Loucy (cell line): ENCODE results near the gene TRABD2B.

Source experiments
- EZH2phosphoT487 ChIP-seq: fragments of 200-600 bp; IDR thresholded peaks from 2 replicates; pipeline ENCODE4 v1.6.1; 2018; ENCODE audit warnings: antibody characterized with exemption, mild to moderate bottlenecking, moderate library complexity, borderline replicate concordance
- TF ChIP-seq, protein P1 (sequence below): fragments of 200-600 bp; sonication (generic); conservative IDR thresholded peaks from 2 replicates; pipeline ENCODE4 v1.5.1; 2014; ENCODE audit warnings: mild to moderate bottlenecking, antibody characterized with exemption, low read length

DNA sequence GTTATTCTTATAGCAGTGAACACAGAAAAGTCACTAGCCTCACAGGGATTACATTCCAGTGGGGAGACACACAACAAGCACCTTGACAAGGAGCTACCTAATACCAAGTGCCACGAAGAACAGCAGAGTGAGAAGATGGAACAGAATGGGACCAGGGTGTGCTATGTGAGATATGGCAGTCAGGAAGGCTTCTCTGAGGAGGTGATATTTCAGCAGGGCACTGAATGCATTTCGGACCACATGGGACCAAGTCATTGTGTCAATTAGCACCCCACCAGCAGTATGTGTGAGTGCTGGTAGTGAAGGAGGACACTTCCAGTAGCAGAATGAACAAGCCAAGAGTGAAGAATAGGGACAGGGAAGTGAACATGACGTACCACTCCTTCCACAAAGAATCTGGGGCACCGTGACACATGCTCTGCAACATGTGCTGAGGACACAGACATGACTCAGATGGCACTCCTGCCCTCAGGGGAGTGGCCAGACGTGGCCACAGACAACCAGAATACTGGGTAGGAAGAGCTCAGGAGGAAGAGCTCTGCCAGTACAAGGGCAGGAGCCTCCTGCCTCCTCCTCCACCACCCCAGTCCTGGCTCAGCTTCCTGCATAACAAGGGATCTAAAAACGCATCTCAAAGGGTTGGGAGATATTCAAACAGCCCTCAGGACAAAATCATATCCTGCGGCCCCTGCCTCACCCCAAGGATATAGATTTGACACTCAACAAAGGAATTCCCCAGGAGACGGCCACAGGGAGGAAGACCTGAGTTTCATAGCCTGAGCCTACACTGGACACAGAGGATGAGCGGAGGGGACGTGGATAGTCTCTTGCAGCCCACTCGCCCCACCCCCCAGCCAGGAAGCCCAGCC, 102.5 kb downstream of the TRABD2B start:
- TF ChIP-seq, protein P1, sequence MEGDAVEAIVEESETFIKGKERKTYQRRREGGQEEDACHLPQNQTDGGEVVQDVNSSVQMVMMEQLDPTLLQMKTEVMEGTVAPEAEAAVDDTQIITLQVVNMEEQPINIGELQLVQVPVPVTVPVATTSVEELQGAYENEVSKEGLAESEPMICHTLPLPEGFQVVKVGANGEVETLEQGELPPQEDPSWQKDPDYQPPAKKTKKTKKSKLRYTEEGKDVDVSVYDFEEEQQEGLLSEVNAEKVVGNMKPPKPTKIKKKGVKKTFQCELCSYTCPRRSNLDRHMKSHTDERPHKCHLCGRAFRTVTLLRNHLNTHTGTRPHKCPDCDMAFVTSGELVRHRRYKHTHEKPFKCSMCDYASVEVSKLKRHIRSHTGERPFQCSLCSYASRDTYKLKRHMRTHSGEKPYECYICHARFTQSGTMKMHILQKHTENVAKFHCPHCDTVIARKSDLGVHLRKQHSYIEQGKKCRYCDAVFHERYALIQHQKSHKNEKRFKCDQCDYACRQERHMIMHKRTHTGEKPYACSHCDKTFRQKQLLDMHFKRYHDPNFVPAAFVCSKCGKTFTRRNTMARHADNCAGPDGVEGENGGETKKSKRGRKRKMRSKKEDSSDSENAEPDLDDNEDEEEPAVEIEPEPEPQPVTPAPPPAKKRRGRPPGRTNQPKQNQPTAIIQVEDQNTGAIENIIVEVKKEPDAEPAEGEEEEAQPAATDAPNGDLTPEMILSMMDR: no peak
- no peak for TF ChIP-seq EZH2phosphoT487
